ACC112 (cell line): ENCODE measurements around the gene ERBB4.
"Not testable (repeated sequence)": the region's sequence is repeated elsewhere in the genome, so short reads cannot be mapped to it uniquely, and the experiment has no call there.

Experiments used
- H2AFZ ChIP-seq: fragments of 200-600 bp; sonication (generic); one replicate; pipeline ENCODE4 v1.6.0; 2017; ENCODE audit warnings: antibody characterized with exemption, low read length; ENCODE audit not compliant: unreplicated experiment
- H3K27ac ChIP-seq: fragments of 200-600 bp; sonication (generic); 2 replicates; pipeline ENCODE4 v1.5.1; 2014; ENCODE audit warnings: low read depth, mild to moderate bottlenecking, antibody characterized with exemption, low read length, moderate library complexity
- H3K27me3 ChIP-seq: fragments of 200-600 bp; sonication (generic); 2 replicates; pipeline ENCODE4 v1.6.1; 2014; ENCODE audit warnings: mild to moderate bottlenecking, antibody characterized with exemption, low read length, moderate library complexity, mixed read lengths; ENCODE audit not compliant: insufficient read depth
- H3K36me3 ChIP-seq: fragments of 200-600 bp; sonication (generic); 2 replicates; pipeline ENCODE4 v1.6.1; 2016; ENCODE audit warnings: mild to moderate bottlenecking, antibody characterized with exemption, low read length, moderate library complexity, mixed read lengths; ENCODE audit not compliant: insufficient read depth
- H3K4me1 ChIP-seq: fragments of 200-600 bp; sonication (generic); one replicate; pipeline ENCODE4 v1.6.1; 2016; ENCODE audit warnings: low read length, mixed read lengths; ENCODE audit not compliant: insufficient read depth, unreplicated experiment, control insufficient read depth
- H3K4me3 ChIP-seq: fragments of 200-600 bp; sonication (generic); 2 replicates; pipeline ENCODE4 v1.5.1; 2014; ENCODE audit warnings: mild to moderate bottlenecking, low read depth, low read length
- H3K79me2 ChIP-seq: fragments of 200-600 bp; sonication (generic); one replicate; pipeline ENCODE4 v1.6.0; 2016; ENCODE audit warnings: low read length; ENCODE audit not compliant: control insufficient read depth, unreplicated experiment, insufficient read depth

The ERBB4 gene

DNA sequence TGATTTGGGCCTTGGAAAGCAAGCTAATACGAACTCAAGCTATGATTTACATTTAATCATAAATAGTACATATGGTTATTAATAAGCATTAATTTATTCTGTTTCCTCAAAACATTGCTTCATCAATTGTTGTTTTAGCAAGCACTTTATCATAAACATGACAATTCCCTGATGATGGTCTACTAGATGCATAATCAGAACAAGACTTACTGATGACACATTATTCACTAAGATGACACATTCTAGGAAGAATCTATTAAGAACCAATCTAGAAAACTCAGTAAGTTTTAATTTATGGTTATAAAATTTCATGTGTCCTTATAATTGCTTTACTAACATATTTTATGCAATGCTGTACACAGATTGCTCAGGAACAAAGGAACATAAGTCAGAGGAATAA lies 815.2 kb downstream of the ERBB4 start:
- no peak overlapping the region for H3K27ac ChIP-seq
- no peak overlapping the region for H2AFZ ChIP-seq
- no peaks in the 10 kb centered on the region for H3K36me3 ChIP-seq
- H3K27me3 ChIP-seq = no peaks in the 10 kb centered on the region
- H3K79me2 ChIP-seq = no peaks in the 10 kb centered on the region
- no peak overlapping the region for H3K4me3 ChIP-seq
- no peaks in the 10 kb centered on the region for H3K4me1 ChIP-seq

DNA sequence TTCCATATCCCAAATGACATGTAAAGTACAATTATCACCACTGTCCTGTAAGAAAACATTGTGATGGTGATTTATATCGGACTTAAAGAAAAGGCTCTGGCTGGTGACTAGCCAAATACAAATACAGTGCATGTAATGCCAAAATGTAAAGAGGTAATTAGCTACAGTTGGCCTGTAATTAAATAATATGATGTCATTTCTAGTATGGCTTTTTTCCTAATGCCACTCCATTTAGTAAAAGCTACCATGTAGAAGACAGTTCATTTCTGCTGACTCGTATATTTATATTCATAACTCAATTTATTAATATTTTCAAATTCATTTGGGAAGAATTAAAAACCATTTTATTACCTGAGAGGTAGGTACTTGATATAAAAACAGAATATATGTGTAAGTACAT lies 815.7 kb downstream of the ERBB4 start:
- H3K27ac ChIP-seq = no peak overlapping the region
- H3K4me1 ChIP-seq = no peaks in the 10 kb centered on the region
- H3K36me3 ChIP-seq = no peaks in the 10 kb centered on the region
- no peak overlapping the region for H3K4me3 ChIP-seq
- H3K79me2 ChIP-seq = no peaks in the 10 kb centered on the region
- no peak overlapping the region for H2AFZ ChIP-seq
- no peaks in the 10 kb centered on the region for H3K27me3 ChIP-seq

DNA sequence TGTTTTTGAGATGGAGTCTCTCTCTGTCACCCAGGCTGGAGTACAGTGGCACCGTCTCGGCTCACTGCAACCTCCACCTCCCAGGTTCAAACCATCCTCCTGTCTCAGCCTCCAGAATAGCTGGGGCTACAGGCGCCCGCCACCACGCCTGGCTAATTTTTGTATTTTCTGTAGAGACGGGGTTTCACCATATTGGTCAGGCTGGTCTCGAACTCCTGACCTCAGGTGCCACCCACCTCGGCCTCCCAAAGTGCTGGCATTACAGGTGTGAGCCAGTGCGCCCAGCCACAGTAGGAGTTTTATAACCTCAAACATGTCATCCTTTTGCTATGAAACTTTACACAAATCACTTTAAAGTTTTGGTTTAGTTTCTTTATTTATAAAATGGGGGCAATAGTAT lies 816.7 kb downstream of the ERBB4 start:
- not testable (repeated sequence) for H3K27me3 ChIP-seq, H3K36me3 ChIP-seq, H3K27ac ChIP-seq, H3K4me3 ChIP-seq, H3K79me2 ChIP-seq, H3K4me1 ChIP-seq, H2AFZ ChIP-seq

DNA sequence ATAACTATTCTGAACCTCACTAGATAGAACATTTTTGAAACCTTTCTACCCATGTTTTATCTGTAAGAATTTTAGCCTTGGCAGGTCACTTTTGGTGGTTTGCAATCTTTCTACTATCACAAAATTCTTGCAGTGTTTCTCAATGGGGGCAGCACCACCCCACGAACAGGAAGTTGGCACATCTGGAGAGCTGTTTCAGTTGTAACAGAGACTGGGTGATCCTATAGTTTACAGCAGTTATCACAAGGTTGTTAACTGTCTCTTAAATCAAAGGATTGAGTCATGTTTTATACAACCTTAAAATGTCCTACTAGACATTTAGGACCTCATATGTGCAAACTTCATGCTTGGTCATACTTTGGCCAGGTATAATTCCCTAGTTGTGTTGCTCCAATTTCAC lies 829.2 kb downstream of the ERBB4 start:
- no peaks in the 10 kb centered on the region for H3K4me1 ChIP-seq
- no peaks in the 10 kb centered on the region for H3K79me2 ChIP-seq
- no peak overlapping the region for H2AFZ ChIP-seq
- no peak overlapping the region for H3K4me3 ChIP-seq
- H3K27me3 ChIP-seq = no peaks in the 10 kb centered on the region
- no peaks in the 10 kb centered on the region for H3K36me3 ChIP-seq
- no peak overlapping the region for H3K27ac ChIP-seq

DNA sequence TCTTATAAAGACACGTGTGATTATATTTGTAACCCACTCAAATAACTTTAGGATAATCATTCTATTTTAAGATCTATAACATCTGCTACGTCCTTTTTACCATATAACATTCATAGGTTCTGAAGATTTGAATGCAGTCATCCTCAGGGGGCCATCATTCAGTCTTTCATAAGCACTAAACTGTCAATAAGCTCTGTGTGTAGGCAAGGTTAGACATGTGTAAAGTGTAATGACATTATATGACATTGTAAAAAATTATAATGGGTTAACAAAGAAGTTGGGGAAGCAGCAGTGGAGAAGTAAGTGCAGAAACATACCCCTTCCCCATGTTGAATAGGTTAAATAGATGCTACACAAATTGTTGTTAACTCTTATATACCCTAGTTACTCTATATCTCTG lies 845.9 kb downstream of the ERBB4 start:
- no peaks in the 10 kb centered on the region for H3K36me3 ChIP-seq
- no peak overlapping the region for H2AFZ ChIP-seq
- no peak overlapping the region for H3K27ac ChIP-seq
- H3K4me3 ChIP-seq = no peak overlapping the region
- H3K27me3 ChIP-seq = no peaks in the 10 kb centered on the region
- no peaks in the 10 kb centered on the region for H3K4me1 ChIP-seq
- H3K79me2 ChIP-seq = no peaks in the 10 kb centered on the region

DNA sequence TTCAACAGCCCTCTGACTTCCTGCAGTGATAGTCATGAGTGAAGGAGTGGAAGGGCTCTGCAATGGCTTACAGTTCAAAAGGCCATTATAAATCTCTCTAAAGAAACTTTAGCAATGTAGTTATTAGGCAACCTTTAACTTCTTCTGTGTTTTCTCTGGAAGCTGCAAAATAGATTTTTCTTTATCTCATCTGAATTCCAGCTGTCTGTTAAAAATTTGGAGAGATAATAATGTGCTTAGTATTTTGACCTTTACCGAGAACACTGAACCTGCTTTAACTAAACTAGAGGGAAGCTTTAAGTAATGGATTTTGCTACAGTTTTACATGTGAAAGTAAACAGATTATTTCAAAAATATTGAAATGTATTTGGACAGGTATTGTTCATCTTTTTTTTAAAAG lies 847.9 kb downstream of the ERBB4 start:
- Histone ChIP-seq H2AFZ (peak overlapping the region; percentile 70), H3K79me2 (no peaks in the 10 kb centered on the region), H3K27ac (no peak overlapping the region), H3K27me3 (no peaks in the 10 kb centered on the region), H3K4me1 (no peaks in the 10 kb centered on the region), H3K4me3 (no peak overlapping the region), H3K36me3 (no peaks in the 10 kb centered on the region)

DNA sequence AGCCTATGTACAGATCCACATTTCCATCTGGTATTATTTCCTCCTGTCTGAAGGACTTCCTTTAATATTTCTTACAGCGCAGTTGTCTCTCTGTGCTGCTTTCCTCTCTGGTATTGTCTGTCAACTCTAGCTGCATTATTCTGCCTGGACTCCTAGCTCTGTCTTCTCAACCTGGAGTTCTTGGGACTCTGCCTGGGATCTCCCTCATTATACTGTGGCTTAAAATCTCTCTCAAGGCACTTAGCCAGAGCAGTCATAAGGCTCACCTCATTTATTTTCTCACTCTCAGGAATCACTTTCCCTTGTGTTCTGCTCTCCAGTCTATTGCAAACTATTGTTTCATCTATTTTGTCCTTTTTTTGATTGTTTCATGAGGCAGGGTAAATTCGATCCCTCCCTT lies 850.4 kb downstream of the ERBB4 start:
- Histone ChIP-seq H3K4me3 (no peak overlapping the region), H2AFZ (no peak overlapping the region), H3K36me3 (no peaks in the 10 kb centered on the region), H3K79me2 (no peaks in the 10 kb centered on the region), H3K27ac (no peak overlapping the region), H3K27me3 (no peaks in the 10 kb centered on the region), H3K4me1 (no peaks in the 10 kb centered on the region)

DNA sequence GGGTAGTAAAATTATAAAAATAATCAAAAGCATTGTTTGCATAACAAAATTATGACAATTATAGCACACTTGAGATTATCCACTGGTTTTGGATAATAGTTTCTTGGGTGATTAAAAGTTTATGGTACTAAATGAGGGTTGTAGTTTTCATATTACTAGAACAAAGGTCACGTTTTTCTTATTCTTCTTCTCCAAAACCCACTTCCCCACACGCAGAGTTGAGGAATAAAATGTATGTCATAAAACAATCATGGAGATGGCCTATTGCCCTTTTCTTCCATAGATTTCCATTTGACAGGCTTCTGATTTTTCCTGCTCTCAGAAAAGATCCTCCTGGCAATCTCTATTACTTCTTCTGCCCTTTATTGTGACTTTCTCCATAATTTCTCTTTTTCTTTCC lies 863.9 kb downstream of the ERBB4 start:
- no peak overlapping the region for H3K27ac ChIP-seq
- H3K27me3 ChIP-seq = no peaks in the 10 kb centered on the region
- H3K36me3 ChIP-seq = no peaks in the 10 kb centered on the region
- no peaks in the 10 kb centered on the region for H3K79me2 ChIP-seq
- H2AFZ ChIP-seq = no peak overlapping the region
- H3K4me1 ChIP-seq = no peaks in the 10 kb centered on the region
- no peak overlapping the region for H3K4me3 ChIP-seq

DNA sequence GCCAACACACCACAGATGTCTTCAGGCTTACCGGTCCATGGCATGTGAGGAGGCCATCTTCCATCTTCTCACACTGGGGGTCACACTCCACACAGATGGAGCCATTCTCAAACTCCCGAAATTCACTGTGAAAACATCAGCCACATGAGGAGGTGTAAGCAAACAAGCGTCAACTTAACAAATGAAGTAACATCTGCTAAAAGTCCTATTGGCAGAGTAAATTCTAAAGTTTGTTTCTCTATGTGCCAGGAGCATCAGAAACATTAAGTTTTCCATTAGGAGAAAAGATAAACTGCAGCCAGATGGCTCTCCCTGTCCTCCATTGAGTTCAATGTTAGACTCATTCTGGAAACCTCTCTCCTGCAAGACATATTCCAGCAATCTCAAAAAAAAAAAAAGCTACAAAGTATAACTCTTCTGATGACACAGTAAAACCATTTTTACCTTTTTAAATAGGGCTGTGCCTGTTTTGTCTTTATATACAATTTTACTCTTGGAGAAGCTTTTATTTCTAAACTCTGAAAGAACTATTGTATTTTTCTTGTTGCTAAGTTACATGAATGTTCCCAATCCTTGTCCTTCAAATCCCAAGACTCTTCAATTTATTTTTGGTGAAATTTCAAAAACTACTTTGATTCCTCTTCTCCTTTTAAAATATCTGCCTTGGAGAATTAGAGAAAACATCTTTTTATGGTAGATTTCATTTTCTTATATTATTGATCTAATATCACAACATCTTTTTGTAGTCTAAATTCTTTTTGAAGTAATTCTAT lies 865.3 kb downstream of the ERBB4 start:
- Histone ChIP-seq H3K4me3 (no peak overlapping the region), H3K79me2 (no peaks in the 10 kb centered on the region), H3K4me1 (no peaks in the 10 kb centered on the region), H3K36me3 (no peaks in the 10 kb centered on the region), H3K27ac (no peak overlapping the region), H3K27me3 (no peaks in the 10 kb centered on the region), H2AFZ (no peak overlapping the region)

DNA sequence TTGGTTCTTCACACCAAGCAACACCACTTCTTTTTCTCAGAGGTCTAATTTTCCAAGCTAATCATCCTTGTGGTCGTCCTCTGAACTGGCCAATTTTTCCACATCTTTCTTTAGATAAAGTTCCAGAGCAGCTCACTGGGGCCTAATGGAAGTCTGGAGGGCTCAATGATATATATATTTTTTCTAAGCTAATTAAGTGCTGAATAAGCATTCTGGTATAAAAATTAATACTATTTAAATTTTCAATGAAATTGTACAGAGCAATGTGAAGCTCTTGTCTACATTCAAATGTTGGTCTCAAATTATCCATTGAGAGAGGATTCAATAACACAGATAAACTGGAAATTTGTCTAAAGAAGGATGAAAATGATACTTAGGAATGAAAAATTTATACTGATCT lies 866.6 kb downstream of the ERBB4 start:
- Histone ChIP-seq H3K27ac (no peak overlapping the region), H3K27me3 (no peaks in the 10 kb centered on the region), H2AFZ (no peak overlapping the region), H3K4me3 (no peak overlapping the region), H3K4me1 (no peaks in the 10 kb centered on the region), H3K79me2 (no peaks in the 10 kb centered on the region), H3K36me3 (no peaks in the 10 kb centered on the region)

DNA sequence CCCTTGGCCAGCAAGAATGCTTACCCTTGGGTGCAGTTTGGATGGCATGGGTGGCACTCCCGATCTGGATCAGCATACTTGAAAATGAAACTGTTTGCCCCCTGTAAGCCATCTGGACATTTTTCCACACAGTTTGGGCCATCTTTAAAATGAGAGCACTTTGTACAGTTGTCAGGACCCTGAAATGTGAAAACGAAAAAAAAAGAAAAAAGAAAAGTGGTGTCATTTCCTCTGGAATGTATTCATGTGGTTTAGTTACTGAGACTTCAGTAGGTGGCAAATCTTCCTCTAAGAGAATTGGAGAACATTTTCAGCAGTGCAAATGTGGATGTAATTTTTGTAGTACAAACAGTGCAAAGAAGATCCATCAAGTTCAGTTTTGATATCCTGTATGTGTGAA lies 873.3 kb downstream of the ERBB4 start:
- Histone ChIP-seq H3K36me3 (no peaks in the 10 kb centered on the region), H3K79me2 (no peaks in the 10 kb centered on the region), H3K4me3 (peak overlapping the region; percentile 42), H3K27me3 (no peaks in the 10 kb centered on the region), H3K27ac (no peak overlapping the region), H2AFZ (peak overlapping the region; percentile 35), H3K4me1 (peaks cover 6% of the 10 kb centered on the region)
